HL-60 (cell line): Measurements from ENCODE around the gene DTX4.

Experiments
- POLR2AphosphoS5 ChIP-seq: IDR thresholded peaks from 2 replicates; pipeline ENCODE4 v1.6.1; 2012; ENCODE audit warnings: low read depth
- TF ChIP-seq, protein P1 (sequence below): IDR thresholded peaks from one replicate; pipeline ENCODE4 v1.5.1; 2011; ENCODE audit warnings: low read length, control low read depth, inconsistent platforms; ENCODE audit not compliant: insufficient read depth

GRCh38 chr11:59243633-59244032 lies 71.7 kb downstream of the DTX4 start:
- TF ChIP-seq, protein P1, sequence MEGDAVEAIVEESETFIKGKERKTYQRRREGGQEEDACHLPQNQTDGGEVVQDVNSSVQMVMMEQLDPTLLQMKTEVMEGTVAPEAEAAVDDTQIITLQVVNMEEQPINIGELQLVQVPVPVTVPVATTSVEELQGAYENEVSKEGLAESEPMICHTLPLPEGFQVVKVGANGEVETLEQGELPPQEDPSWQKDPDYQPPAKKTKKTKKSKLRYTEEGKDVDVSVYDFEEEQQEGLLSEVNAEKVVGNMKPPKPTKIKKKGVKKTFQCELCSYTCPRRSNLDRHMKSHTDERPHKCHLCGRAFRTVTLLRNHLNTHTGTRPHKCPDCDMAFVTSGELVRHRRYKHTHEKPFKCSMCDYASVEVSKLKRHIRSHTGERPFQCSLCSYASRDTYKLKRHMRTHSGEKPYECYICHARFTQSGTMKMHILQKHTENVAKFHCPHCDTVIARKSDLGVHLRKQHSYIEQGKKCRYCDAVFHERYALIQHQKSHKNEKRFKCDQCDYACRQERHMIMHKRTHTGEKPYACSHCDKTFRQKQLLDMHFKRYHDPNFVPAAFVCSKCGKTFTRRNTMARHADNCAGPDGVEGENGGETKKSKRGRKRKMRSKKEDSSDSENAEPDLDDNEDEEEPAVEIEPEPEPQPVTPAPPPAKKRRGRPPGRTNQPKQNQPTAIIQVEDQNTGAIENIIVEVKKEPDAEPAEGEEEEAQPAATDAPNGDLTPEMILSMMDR: no peak
- no peak for TF ChIP-seq POLR2AphosphoS5
